Karpas-422 (cell line): Measurements from ENCODE around the gene DCLK3. TPM values are rescaled to one million over a fixed set of nuclear protein-coding genes. Genes with fewer than 3 reads are reported as not detected.

Source experiments
- DNase-seq: peaks from one replicate; pipeline ENCODE4 v3.0.0-alpha.2; 2015
- H2AFZ ChIP-seq: fragments of 200-600 bp; sonication (generic); 2 replicates; pipeline ENCODE4 v1.6.1; 2014; ENCODE audit warnings: antibody characterized with exemption, low read length, mixed read lengths
- H3K27ac ChIP-seq: fragments of 200-600 bp; sonication (generic); 2 replicates; pipeline ENCODE4 v1.5.1; 2014; ENCODE audit warnings: mild to moderate bottlenecking, low read length, moderate library complexity
- H3K27me3 ChIP-seq: fragments of 200-600 bp; sonication (generic); 2 replicates; pipeline ENCODE4 v1.6.1; 2014; ENCODE audit warnings: low read length, mixed read lengths
- H3K36me3 ChIP-seq: fragments of 200-600 bp; sonication (generic); 2 replicates; pipeline ENCODE4 v1.6.1; 2014; ENCODE audit warnings: low read length, mixed read lengths; ENCODE audit not compliant: insufficient read depth
- H3K4me1 ChIP-seq: fragments of 200-600 bp; sonication (generic); 2 replicates; pipeline ENCODE4 v1.6.1; 2014; ENCODE audit warnings: mild to moderate bottlenecking, low read length, mixed read lengths
- H3K4me2 ChIP-seq: fragments of 200-600 bp; sonication (generic); 2 replicates; pipeline ENCODE4 v1.6.1; 2014; ENCODE audit warnings: low read length, low read depth, mild to moderate bottlenecking; ENCODE audit not compliant: poor library complexity, severe bottlenecking
- H3K4me3 ChIP-seq: fragments of 200-600 bp; sonication (generic); 2 replicates; pipeline ENCODE4 v1.5.1; 2014; ENCODE audit warnings: mild to moderate bottlenecking, antibody characterized with exemption, low read length, mixed read lengths
- H3K79me2 ChIP-seq: fragments of 200-600 bp; sonication (generic); 2 replicates; pipeline ENCODE4 v1.6.1; 2014; ENCODE audit warnings: mild to moderate bottlenecking, low read length, mixed read lengths
- H3K9ac ChIP-seq: fragments of 200-600 bp; sonication (generic); 2 replicates; pipeline ENCODE4 v1.6.0; 2014; ENCODE audit warnings: low read length
- H3K9me2 ChIP-seq: fragments of 200-600 bp; sonication (generic), shearing (Covaris generic); replicated peaks from 2 replicates; pipeline ENCODE4 v1.6.0; 2014; ENCODE audit warnings: mild to moderate bottlenecking, low read length, moderate library complexity; ENCODE audit not compliant: insufficient read depth
- H3K9me3 ChIP-seq: fragments of 300-700, 200-600 bp; sonication (generic); 2 replicates; pipeline ENCODE4 v1.6.1; 2014; ENCODE audit warnings: low read length, mixed read lengths
- H4K20me1 ChIP-seq: fragments of 200-600 bp; sonication (generic); 2 replicates; pipeline ENCODE4 v1.6.1; 2014; ENCODE audit warnings: mild to moderate bottlenecking, antibody characterized with exemption, low read length, low read depth; ENCODE audit not compliant: insufficient read depth
- total RNA-seq: library from RNA; depleted of rRNA; stranded (reverse); fragments of >200 nt; shearing (Covaris generic); gene quantifications from 2 replicates; pipeline ENCODE4 v1.2.3, GENCODE V29; 2014; ENCODE audit warnings: low replicate concordance

Gene DCLK3
- total RNA-seq, 1 experiment from 2014 or later, result not detected

- H3K9me2 ChIP-seq, result no peaks in the 10 kb centered on the region
- no peak overlapping the region for H3K4me2 ChIP-seq
- H3K27me3 ChIP-seq, result peaks cover 3% of the 10 kb centered on the region; the same call in 1 of the 2 replicates
- H3K4me1 ChIP-seq, result no peaks in the 10 kb centered on the region
- H3K4me3 ChIP-seq, result no peak overlapping the region
- no peaks in the 10 kb centered on the region for H4K20me1 ChIP-seq
- no peaks in the 10 kb centered on the region for H3K36me3 ChIP-seq
- peak; percentile 48 for DNase-seq
- no peaks in the 10 kb centered on the region for H3K79me2 ChIP-seq
- no peak overlapping the region for H3K27ac ChIP-seq
- H3K9ac ChIP-seq, result no peak overlapping the region
- H2AFZ ChIP-seq, result no peak overlapping the region
- H3K9me3 ChIP-seq, result peaks cover 24% of the 10 kb centered on the region
Measured at GRCh38 chr3:36681867-36682266, 82.5 kb downstream of the DCLK3 start.

DNA sequence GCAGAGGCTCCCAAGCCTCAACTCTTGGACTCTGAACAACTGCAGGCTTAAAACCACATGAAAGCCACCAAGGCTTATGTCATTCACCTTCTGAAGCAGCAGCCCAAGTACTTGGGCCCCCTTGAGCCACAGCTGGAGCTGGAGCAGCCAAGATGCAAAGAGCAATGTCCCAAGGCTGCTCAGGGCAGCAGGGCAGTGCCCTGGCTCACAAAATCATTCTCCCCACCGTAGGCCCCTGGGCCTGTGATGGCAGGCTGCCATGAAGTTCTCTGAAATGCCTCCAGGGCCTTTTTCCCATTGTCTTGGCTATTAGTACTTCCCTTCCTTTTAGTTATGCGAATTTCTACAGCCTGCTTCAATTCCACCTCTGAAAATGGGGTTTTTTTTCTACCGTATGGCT is 83.4 kb downstream of the DCLK3 start:
- peaks cover 3% of the 10 kb centered on the region; the same call in 1 of the 2 replicates for H3K27me3 ChIP-seq
- no peak for DNase-seq

DNA sequence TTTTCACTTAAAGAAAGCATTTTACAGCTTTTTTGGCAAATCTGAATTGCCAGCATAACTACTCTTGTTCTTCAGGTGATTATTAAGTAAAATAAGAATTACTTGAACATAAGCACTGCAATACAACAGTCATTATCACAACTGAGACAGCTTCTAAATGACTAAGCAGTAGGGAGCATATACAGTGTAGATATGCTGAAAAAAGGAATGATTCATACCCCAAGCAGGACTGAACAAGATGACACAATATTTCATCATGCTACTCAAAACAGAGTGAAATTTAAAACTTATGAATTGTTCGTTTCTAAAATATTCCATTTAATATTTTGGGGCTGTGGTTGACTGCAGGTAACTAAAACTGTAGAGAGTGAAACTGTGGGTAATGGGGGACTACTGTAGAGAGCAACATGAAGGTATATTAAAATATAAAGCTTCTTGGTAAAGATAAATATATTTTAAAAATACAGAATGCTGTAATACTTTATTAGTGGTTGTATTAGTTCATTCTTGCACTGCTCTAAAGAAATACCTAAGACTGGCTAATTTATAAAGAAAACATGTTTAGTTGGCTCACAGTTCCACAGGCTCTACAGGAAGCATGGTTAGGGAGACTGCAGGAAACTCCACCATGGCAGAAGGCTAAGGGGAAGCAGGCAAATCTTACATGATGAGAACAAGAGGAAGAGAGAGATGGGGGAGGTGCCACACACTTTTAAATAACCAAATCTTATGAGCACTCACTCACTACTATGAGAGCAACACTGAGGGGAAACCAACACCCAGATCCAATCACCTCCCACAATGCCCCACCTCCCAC is 84.8 kb downstream of the DCLK3 start:
- Histone ChIP-seq H3K36me3 (no peaks in the 10 kb centered on the region), H3K4me1 (no peaks in the 10 kb centered on the region), H3K9me3 (peaks cover 24% of the 10 kb centered on the region), H3K27me3 (peaks cover 3% of the 10 kb centered on the region; the same call in 1 of the 2 replicates), H3K4me2 (no peak overlapping the region), H3K9me2 (no peaks in the 10 kb centered on the region), H4K20me1 (no peaks in the 10 kb centered on the region), H3K79me2 (no peaks in the 10 kb centered on the region), H3K9ac (no peak overlapping the region), H2AFZ (no peak overlapping the region), H3K4me3 (no peak overlapping the region), H3K27ac (no peak overlapping the region)
- DNase-seq, result peak; percentile 35

More for the DNA sequence above, 83.4 kb downstream of the DCLK3 start:
- no peak overlapping the region for H3K27ac ChIP-seq
- H4K20me1 ChIP-seq, result no peaks in the 10 kb centered on the region
- H3K79me2 ChIP-seq, result no peaks in the 10 kb centered on the region
- no peaks in the 10 kb centered on the region for H3K9me2 ChIP-seq
- H3K9ac ChIP-seq, result no peak overlapping the region
- H2AFZ ChIP-seq, result no peak overlapping the region
- H3K36me3 ChIP-seq, result no peaks in the 10 kb centered on the region
- H3K4me1 ChIP-seq, result no peaks in the 10 kb centered on the region
- H3K9me3 ChIP-seq, result peaks cover 24% of the 10 kb centered on the region
- H3K4me3 ChIP-seq, result no peak overlapping the region
- no peak overlapping the region for H3K4me2 ChIP-seq

GRCh38 chr3:36678216-36679013 is 85.9 kb downstream of the DCLK3 start:
- H3K79me2 ChIP-seq, result no peaks in the 10 kb centered on the region
- no peak overlapping the region for H3K4me2 ChIP-seq
- no peak overlapping the region for H3K4me3 ChIP-seq
- H2AFZ ChIP-seq, result no peak overlapping the region
- H3K9me3 ChIP-seq, result peaks cover 24% of the 10 kb centered on the region
- no peaks in the 10 kb centered on the region for H3K9me2 ChIP-seq
- peaks cover 3% of the 10 kb centered on the region; the same call in 1 of the 2 replicates for H3K27me3 ChIP-seq
- H3K4me1 ChIP-seq, result no peaks in the 10 kb centered on the region
- no peaks in the 10 kb centered on the region for H4K20me1 ChIP-seq
- no peak overlapping the region for H3K27ac ChIP-seq
- DNase-seq, result peak; percentile 42
- no peaks in the 10 kb centered on the region for H3K36me3 ChIP-seq
- H3K9ac ChIP-seq, result no peak overlapping the region

DNA sequence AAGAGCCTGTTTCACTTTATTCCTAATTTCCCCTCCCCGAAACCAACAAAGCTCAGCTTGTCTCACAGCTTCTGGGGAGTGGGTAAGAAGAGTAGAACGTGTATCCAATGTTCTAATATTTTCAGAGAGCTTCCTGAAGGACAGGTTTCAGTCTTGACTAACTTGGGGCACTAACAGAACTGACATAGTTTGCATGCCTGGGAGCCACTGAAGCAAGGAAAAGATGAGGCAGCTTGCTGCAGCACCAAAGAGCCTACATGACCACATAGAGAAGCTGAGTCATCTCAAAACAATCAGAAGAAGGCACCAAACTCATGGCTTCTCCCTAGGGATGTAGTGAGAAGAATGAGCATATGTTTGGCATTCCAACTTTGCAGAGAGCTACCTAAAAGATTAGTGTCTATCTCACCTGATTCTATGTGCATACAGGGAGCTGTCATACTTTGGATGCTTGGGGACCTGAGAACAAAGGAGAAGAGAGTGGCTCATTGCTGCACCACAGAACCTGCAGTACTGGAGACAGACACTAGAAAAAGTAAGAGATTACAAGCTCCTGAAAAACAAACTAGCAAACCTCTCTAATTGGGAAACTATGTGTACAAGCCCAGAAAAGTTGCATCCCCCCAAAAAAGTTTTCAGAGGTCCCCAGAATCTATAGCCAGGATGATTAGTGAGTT is 86.9 kb downstream of the DCLK3 start:
- H3K79me2 ChIP-seq, result no peaks in the 10 kb centered on the region
- no peak overlapping the region for H3K9ac ChIP-seq
- peaks cover 3% of the 10 kb centered on the region; the same call in 1 of the 2 replicates for H3K27me3 ChIP-seq
- H3K36me3 ChIP-seq, result no peaks in the 10 kb centered on the region
- no peaks in the 10 kb centered on the region for H3K4me1 ChIP-seq
- H3K9me2 ChIP-seq, result no peaks in the 10 kb centered on the region
- no peak overlapping the region for H2AFZ ChIP-seq
- no peaks in the 10 kb centered on the region for H4K20me1 ChIP-seq
- DNase-seq, result peak; percentile 42
- H3K9me3 ChIP-seq, result peaks cover 24% of the 10 kb centered on the region
- H3K27ac ChIP-seq, result no peak overlapping the region
- no peak overlapping the region for H3K4me2 ChIP-seq
- no peak overlapping the region for H3K4me3 ChIP-seq

DNA sequence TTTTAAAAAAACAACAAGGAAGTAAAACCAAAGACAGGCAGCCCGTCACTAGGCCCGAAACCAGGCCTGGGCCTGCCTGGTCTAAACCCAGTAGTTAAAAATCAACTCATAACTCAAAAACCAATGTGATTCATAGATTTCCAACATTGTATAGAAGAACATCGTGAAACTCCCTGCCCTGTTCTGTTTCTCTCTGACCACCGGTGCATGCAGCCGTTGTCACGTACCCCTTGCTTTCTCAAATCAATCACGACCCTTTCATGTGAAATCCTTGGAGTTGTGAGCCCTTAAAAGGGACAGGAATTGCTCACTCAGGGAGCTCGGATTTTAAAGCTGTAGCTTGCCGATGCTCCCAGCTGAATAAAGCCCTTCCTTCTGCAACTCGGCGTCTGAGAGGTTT is 89.5 kb downstream of the DCLK3 start:
- peaks cover 3% of the 10 kb centered on the region; the same call in 1 of the 2 replicates for H3K27me3 ChIP-seq

GRCh38 chr3:36669764-36670163 is 94.6 kb downstream of the DCLK3 start:
- peak; percentile 29 for DNase-seq
- H3K4me3 ChIP-seq, result no peak overlapping the region
- no peaks in the 10 kb centered on the region for H3K79me2 ChIP-seq
- H3K4me2 ChIP-seq, result no peak overlapping the region
- H3K9me2 ChIP-seq, result 0 out of 2 replicates have a peak, but pooled peaks cover 4% of the 10 kb centered on the region
- H3K36me3 ChIP-seq, result no peaks in the 10 kb centered on the region
- no peaks in the 10 kb centered on the region for H3K27me3 ChIP-seq
- H3K9me3 ChIP-seq, result no peaks in the 10 kb centered on the region
- no peak overlapping the region for H2AFZ ChIP-seq
- no peaks in the 10 kb centered on the region for H3K4me1 ChIP-seq
- no peak overlapping the region for H3K9ac ChIP-seq
- no peaks in the 10 kb centered on the region for H4K20me1 ChIP-seq
- no peak overlapping the region for H3K27ac ChIP-seq

More for the DNA sequence above, 89.5 kb downstream of the DCLK3 start:
- Histone ChIP-seq H2AFZ (no peak overlapping the region), H4K20me1 (no peaks in the 10 kb centered on the region), H3K9ac (no peak overlapping the region), H3K9me3 (peaks cover 20% of the 10 kb centered on the region), H3K9me2 (no peaks in the 10 kb centered on the region), H3K4me2 (no peak overlapping the region), H3K27ac (no peak overlapping the region), H3K4me3 (no peak overlapping the region), H3K4me1 (no peaks in the 10 kb centered on the region), H3K36me3 (no peaks in the 10 kb centered on the region), H3K79me2 (no peaks in the 10 kb centered on the region)
- DNase-seq, result no peak

DNA sequence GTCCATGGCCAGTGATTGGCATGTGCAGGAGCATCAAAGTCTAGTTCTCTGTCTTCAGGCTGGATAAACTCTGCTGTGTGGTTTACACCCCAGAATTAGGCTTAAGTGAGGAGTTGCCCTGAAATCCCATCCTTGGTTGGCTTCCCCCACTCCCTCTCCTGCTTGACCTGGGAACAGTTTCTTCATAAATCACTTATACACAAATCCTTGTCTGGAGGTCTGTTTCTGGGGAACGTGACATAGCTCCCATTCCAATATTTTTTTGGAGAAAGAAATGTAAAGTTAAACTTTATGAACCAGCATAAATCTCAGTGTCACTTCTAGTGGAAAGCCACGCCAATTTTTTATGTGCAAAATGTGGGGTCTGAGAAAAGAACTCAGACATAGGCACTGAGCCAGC is 98.2 kb downstream of the DCLK3 start:
- Histone ChIP-seq H3K36me3 (no peaks in the 10 kb centered on the region), H3K79me2 (no peaks in the 10 kb centered on the region), H3K4me3 (no peak overlapping the region), H3K9me2 (0 out of 2 replicates have a peak, but pooled peaks cover 4% of the 10 kb centered on the region), H3K4me1 (no peaks in the 10 kb centered on the region), H3K9me3 (no peaks in the 10 kb centered on the region), H2AFZ (no peak overlapping the region), H4K20me1 (no peaks in the 10 kb centered on the region), H3K27me3 (no peaks in the 10 kb centered on the region), H3K4me2 (no peak overlapping the region), H3K9ac (no peak overlapping the region), H3K27ac (no peak overlapping the region)
- DNase-seq, result no peak
